ENCODE data around the gene FKBP7. TPM values are rescaled to one million over a fixed set of nuclear protein-coding genes. Genes with fewer than 3 reads are reported as not detected.
"Not testable (repeated sequence)": the region's sequence is repeated elsewhere in the genome, so short reads cannot be mapped to it uniquely, and the experiment has no call there.

FKBP7 gene, protein sequence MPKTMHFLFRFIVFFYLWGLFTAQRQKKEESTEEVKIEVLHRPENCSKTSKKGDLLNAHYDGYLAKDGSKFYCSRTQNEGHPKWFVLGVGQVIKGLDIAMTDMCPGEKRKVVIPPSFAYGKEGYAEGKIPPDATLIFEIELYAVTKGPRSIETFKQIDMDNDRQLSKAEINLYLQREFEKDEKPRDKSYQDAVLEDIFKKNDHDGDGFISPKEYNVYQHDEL
- total RNA-seq, result 1 to 10 TPM; 4.1 to 4.6 TPM

GRCh38 chr2:178478439-178479274 lies at the start of gene FKBP7:
Gene FKBP7 (minus strand): TSS chr2:178478600. CDS start chr2:178478499, 101 bp downstream.
- H3K4me1 Mint-ChIP-seq, result peaks cover 46% of the 10 kb centered on the region
- H3K36me3 Mint-ChIP-seq, result peaks cover 4% of the 10 kb centered on the region
- H3K9me3 Mint-ChIP-seq (ENCODE audit: low read depth), result no peaks in the 10 kb centered on the region
- DNase-seq, result peak; percentile 89
- H3K27me3 Mint-ChIP-seq, result no peaks in the 10 kb centered on the region
- H3K4me3 Mint-ChIP-seq, result peak within 1 kb of the TSS; percentile 98
- CTCF ChIA-PET, result interaction anchor here (0.8 to 4.5 kb wide), 4 partner anchors 13 to 49 kb away, joined by 3 to 29 read pairs (median 5); partner anchors contain the start of genes PJVK and PRKRA
- ATAC-seq, result peak; percentile 74
- H3K27ac Mint-ChIP-seq, result peak within 1 kb of the TSS; percentile 100

GRCh38 chr2:178527592-178527991 lies 49.2 kb upstream of the FKBP7 start:
- CTCF ChIA-PET, result interaction anchor here (0.8 kb wide), 1 partner anchor 48 kb away, joined by 3 read pairs; no protein-coding TSS in a partner anchor

DNA sequence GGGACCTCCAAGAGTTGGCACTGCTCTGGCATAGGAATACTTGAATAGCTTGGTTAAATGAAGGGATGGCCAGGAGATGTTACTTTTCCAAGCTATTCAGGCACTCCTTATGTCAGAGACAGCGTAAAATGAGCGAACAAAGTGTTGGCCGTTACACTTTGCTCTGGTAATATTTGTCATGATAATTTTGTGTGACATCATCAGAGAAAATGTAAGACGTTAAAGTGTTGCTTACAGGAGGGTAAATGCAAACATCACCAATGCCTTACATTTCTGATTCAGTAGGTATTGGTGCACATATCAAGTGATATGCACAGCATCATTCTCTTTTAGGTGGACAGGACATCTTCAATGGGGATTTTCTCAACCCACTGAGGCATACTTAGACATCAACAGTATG lies 47.9 kb upstream of the FKBP7 start:
- no peak overlapping the region for H3K27ac Mint-ChIP-seq
- no peak overlapping the region for H3K4me3 Mint-ChIP-seq
- peaks cover 2% of the 10 kb centered on the region for H3K9me3 Mint-ChIP-seq (ENCODE audit: low read depth)
- H3K36me3 Mint-ChIP-seq, result peaks cover 39% of the 10 kb centered on the region
- CTCF ChIA-PET, result no interaction called here
- DNase-seq (no peak), ATAC-seq (no peak)
- no peaks in the 10 kb centered on the region for H3K27me3 Mint-ChIP-seq
- H3K4me1 Mint-ChIP-seq, result peaks cover 61% of the 10 kb centered on the region

More at GRCh38 chr2:178527592-178527991, 49.2 kb upstream of the FKBP7 start:
- no peak overlapping the region for H3K27ac Mint-ChIP-seq
- H3K36me3 Mint-ChIP-seq, result peaks cover 46% of the 10 kb centered on the region
- no peak overlapping the region for H3K4me3 Mint-ChIP-seq
- no peaks in the 10 kb centered on the region for H3K9me3 Mint-ChIP-seq (ENCODE audit: low read depth)
- peaks cover 62% of the 10 kb centered on the region for H3K4me1 Mint-ChIP-seq
- no peak for ATAC-seq
- H3K27me3 Mint-ChIP-seq, result no peaks in the 10 kb centered on the region
- no peak for DNase-seq

DNA sequence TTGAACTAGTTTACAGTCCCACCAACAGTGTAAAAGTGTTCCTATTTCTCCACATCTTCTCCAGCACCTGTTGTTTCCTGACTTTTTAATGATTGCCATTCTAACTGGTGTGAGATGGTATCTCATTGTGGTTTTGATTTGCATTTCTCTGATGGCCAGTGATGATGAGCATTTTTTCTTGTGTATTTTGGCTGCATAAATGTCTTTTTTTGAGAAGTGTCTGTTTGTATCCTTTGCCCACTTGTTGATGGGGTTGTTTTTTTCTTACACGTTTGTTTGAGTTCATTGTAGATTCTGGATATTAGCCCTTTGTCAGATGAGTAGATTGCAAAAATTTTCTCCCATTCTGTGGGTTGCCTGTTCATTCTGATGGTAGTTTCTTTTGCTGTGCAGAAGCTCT lies 47.1 kb upstream of the FKBP7 start:
- not testable (repeated sequence) for ATAC-seq
- peaks cover 60% of the 10 kb centered on the region for H3K4me1 Mint-ChIP-seq

GRCh38 chr2:178525010-178525409 lies 46.6 kb upstream of the FKBP7 start:
- H3K27ac Mint-ChIP-seq; H3K9me3 Mint-ChIP-seq (ENCODE audit: low read depth); ATAC-seq; DNase-seq; H3K27me3 Mint-ChIP-seq: not testable (repeated sequence)
- CTCF ChIA-PET, result interaction anchor here (2.6 kb wide), 1 partner anchor 11 kb away, joined by 11 read pairs; no protein-coding TSS in a partner anchor
- peaks cover 32% of the 10 kb centered on the region for H3K36me3 Mint-ChIP-seq
- H3K4me1 Mint-ChIP-seq, result peaks cover 57% of the 10 kb centered on the region
- peak overlapping the region; percentile 28 for H3K4me3 Mint-ChIP-seq

More for the DNA sequence above, 47.1 kb upstream of the FKBP7 start:
- H3K9me3 Mint-ChIP-seq (ENCODE audit: low read depth); H3K4me3 Mint-ChIP-seq; DNase-seq; H3K27ac Mint-ChIP-seq; CTCF ChIA-PET; H3K27me3 Mint-ChIP-seq: not testable (repeated sequence)
- H3K36me3 Mint-ChIP-seq, result peaks cover 34% of the 10 kb centered on the region

GRCh38 chr2:178523596-178524134 lies 45.3 kb upstream of the FKBP7 start:
- H3K4me3 Mint-ChIP-seq, result peak overlapping the region; percentile 91
- H3K27ac Mint-ChIP-seq, result peak overlapping the region; percentile 88
- CTCF ChIA-PET, result interaction anchor here (0.9 to 3.4 kb wide), 11 partner anchors 9 to 412 kb away, joined by 3 to 29 read pairs (median 6); partner anchors contain the start of genes PJVK, PLEKHA3, PRKRA and RBM45
- no peaks in the 10 kb centered on the region for H3K27me3 Mint-ChIP-seq
- ATAC-seq (peak; percentile 9), DNase-seq (no peak)
- peaks cover 31% of the 10 kb centered on the region for H3K36me3 Mint-ChIP-seq
- peaks cover 53% of the 10 kb centered on the region for H3K4me1 Mint-ChIP-seq
- H3K9me3 Mint-ChIP-seq (ENCODE audit: low read depth), result peaks cover 2% of the 10 kb centered on the region

DNA sequence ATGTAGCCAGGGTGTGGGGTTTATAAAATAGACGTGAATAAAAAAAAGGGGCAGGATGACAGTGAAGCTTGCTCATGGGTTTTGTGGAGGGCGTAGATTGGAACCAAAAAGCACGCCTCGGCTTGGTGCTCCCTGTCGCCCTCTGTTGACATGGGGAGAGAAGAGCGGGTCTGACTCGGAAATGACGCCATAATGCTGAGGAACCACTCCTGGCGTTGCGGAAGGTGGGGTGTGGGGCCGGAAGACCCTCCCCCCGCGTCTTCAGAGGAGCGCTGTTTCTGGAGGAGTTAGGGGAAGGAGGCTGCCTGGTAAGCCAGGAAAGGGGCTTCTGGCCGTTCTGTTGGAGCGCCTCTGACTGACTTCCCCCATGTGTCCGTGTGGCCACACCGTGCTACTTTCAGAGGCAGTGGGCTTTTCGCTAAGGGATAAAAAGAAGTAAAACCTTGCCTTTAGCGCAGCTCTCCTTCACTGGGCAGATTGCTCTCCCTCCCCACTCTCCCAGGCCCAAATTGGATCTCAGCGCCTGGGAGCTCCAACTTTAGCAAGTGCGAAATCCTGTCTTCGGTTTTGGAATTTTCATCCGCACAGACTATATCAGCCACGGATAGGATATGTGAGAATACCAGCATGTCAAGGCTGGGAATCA lies 44.7 kb upstream of the FKBP7 start:
- H3K36me3 Mint-ChIP-seq, result peaks cover 30% of the 10 kb centered on the region
- ATAC-seq (peak; percentile 97), DNase-seq (peak; percentile 92)
- H3K4me1 Mint-ChIP-seq, result peaks cover 51% of the 10 kb centered on the region
- no peaks in the 10 kb centered on the region for H3K27me3 Mint-ChIP-seq
- peak overlapping the region; percentile 91 for H3K4me3 Mint-ChIP-seq
- peaks cover 2% of the 10 kb centered on the region for H3K9me3 Mint-ChIP-seq (ENCODE audit: low read depth)
- peak overlapping the region; percentile 88 for H3K27ac Mint-ChIP-seq
- CTCF ChIA-PET, result interaction anchor here (0.9 to 3.4 kb wide), 15 partner anchors 9 to 411 kb away, joined by 3 to 29 read pairs (median 5); partner anchors contain the start of genes PJVK, PLEKHA3, PRKRA and RBM45

DNA sequence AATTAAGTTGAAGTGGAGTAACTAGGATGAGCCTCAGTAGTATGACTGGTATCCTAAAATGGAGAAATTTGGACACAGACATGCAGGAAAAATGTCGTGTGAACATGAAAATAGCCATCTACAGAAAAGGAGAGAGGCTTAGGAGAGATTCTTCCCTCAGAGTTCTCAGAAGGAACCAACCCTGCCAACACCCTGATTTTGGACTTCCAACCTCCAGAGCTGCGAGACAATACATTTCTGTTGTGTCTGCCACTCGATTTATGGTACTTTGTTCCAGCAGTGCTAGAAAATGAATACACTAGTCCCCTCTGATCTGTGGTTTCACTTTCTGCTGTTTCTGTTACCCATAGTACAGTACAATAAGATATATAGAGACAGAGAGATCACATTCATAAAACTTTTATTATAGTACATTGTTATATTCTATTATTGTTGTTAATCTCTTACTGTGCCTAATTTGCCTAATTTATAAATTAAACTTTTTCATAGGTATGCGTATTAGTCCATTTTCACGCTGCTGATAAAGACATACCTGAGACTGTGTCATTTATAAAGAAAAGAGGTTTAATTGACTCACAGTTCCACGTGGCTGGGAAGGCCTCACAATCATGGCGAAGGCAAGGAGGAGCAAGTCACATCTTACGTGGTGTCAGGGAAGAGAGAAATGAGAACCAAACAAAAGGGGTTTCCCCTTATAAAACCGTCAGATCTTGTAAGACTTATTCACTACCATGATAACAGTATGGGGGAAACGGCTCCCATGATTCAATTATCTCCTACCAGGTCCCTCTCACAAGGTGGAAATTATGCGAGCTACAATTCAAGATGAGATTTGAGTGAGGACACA lies 43.1 kb upstream of the FKBP7 start:
- peaks cover 27% of the 10 kb centered on the region for H3K36me3 Mint-ChIP-seq

DNA sequence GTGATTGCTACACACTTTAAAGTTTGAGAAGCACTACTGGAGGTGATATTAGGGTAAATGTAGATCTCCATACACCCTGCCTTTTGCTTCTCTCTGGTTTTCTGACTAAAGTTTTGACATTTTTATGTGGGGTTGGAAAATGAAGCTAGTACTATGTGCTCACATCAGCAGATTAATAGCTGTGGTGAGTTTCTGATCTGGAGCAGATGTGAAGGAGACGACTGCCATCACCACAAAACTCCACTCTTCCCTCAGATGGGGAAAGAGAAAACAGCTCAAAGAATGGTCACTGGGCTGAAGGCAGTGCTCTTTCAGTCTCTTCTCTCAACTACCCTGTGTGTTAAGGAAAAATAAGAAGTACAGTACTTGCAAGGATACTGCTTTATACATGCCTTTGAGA lies 39.1 kb upstream of the FKBP7 start:
- no peak for ATAC-seq

More for the DNA sequence above, 43.1 kb upstream of the FKBP7 start:
- DNase-seq, result no peak
- Mint-ChIP-seq H3K27me3 (no peaks in the 10 kb centered on the region), H3K4me3 (peak overlapping the region; percentile 35), H3K4me1 (peaks cover 44% of the 10 kb centered on the region), H3K9me3 (ENCODE audit: low read depth) (peaks cover 2% of the 10 kb centered on the region), H3K27ac (peak overlapping the region; percentile 67)
- ATAC-seq, result no peak
- CTCF ChIA-PET, result interaction anchor here (1.5 to 3.4 kb wide), 8 partner anchors 11 to 410 kb away, joined by 4 to 29 read pairs (median 6); partner anchors contain the start of genes PJVK, PLEKHA3, PRKRA and RBM45

DNA sequence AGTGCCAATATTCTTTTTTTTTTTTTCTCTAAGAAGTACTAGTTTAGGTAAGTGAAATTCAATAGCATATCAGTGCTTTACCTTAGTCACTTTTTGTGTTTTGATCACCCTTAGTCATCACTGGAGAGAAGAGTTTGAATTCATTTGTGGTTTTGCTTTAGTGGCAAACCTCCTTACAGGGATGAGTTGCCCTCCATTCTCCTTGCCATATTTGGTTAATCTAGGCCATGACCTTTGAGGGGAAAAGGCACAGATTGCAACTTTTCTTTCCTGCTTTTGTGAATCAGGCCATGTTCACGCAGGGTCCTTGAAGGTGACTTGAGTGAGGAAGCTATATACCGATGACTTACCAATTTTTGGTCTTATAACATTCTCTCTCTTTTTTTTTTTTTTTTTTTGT lies 36.3 kb upstream of the FKBP7 start:
- H3K4me1 Mint-ChIP-seq, result peaks cover 24% of the 10 kb centered on the region
- peak overlapping the region; percentile 78 for H3K27ac Mint-ChIP-seq
- ATAC-seq (peak; percentile 94), DNase-seq (peak; percentile 73)
- H3K4me3 Mint-ChIP-seq, result no peak overlapping the region
- CTCF ChIA-PET, result interaction anchor here (2.9 kb wide), 1 partner anchor 9 kb away, joined by 11 read pairs; no protein-coding TSS in a partner anchor
- H3K9me3 Mint-ChIP-seq (ENCODE audit: low read depth), result no peaks in the 10 kb centered on the region
- peaks cover 29% of the 10 kb centered on the region for H3K36me3 Mint-ChIP-seq
- H3K27me3 Mint-ChIP-seq, result no peaks in the 10 kb centered on the region

More for the DNA sequence above, 39.1 kb upstream of the FKBP7 start:
- Mint-ChIP-seq H3K9me3 (ENCODE audit: low read depth) (peaks cover 2% of the 10 kb centered on the region), H3K36me3 (peaks cover 27% of the 10 kb centered on the region), H3K27me3 (no peaks in the 10 kb centered on the region), H3K4me3 (no peak overlapping the region), H3K27ac (no peak overlapping the region), H3K4me1 (peaks cover 36% of the 10 kb centered on the region)
- CTCF ChIA-PET, result interaction anchor here (1.2 kb wide), 1 partner anchor 122 kb away, joined by 3 read pairs; no protein-coding TSS in a partner anchor
- DNase-seq, result no peak

DNA sequence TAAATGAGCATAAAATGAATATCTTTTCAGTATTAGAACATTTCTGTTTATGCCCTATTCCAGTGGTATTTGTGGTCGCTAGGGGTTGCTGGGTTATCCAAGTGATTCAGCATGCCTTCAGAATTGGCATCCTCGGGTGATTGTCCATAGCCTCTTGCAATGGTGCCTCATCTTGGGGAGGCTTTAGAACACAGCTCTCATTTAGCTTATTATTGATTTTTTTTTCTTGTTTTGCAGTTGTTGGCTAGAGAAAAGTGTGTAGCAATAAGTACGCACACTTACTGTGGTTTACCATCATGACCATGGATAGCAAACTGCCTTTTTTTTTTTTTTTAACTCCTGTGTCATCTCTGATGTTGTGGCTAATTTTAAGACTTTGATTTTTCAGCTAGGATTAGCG lies 35.5 kb upstream of the FKBP7 start:
- DNase-seq (no peak), ATAC-seq (no peak)
- H3K36me3 Mint-ChIP-seq, result peaks cover 33% of the 10 kb centered on the region
- no peaks in the 10 kb centered on the region for H3K9me3 Mint-ChIP-seq (ENCODE audit: low read depth)
- H3K27me3 Mint-ChIP-seq, result no peaks in the 10 kb centered on the region
- no peak overlapping the region for H3K4me3 Mint-ChIP-seq
- no peak overlapping the region for H3K27ac Mint-ChIP-seq
- CTCF ChIA-PET, result interaction anchor here (2.9 kb wide), 1 partner anchor 10 kb away, joined by 11 read pairs; no protein-coding TSS in a partner anchor
- H3K4me1 Mint-ChIP-seq, result peaks cover 25% of the 10 kb centered on the region

GRCh38 chr2:178512484-178512883 lies 34.1 kb upstream of the FKBP7 start:
- H3K9me3 Mint-ChIP-seq (ENCODE audit: low read depth), result no peaks in the 10 kb centered on the region
- DNase-seq (no peak), ATAC-seq (no peak)
- peaks cover 38% of the 10 kb centered on the region for H3K4me1 Mint-ChIP-seq
- H3K27ac Mint-ChIP-seq, result no peak overlapping the region
- CTCF ChIA-PET, result no interaction called here
- H3K4me3 Mint-ChIP-seq, result no peak overlapping the region
- no peaks in the 10 kb centered on the region for H3K27me3 Mint-ChIP-seq
- peaks cover 27% of the 10 kb centered on the region for H3K36me3 Mint-ChIP-seq

All from activated CD8-positive, alpha-beta memory T cell treated with anti-CD3 and anti-CD28 coated beads, Interleukin-2, amount 10 ng/mL, durations not matched to agents 7 days and 5 days (primary cell).